ENCODE measurements around the gene HIPK2.

Gene HIPK2

GRCh38 chr7:139603282-139603681 is 174.5 kb downstream of the HIPK2 start:
- no peak for TF ChIP-seq EZH2 (IDR thresholded peaks at IDR 0.05; ENCODE audit: borderline replicate concordance, low read depth, low read length, severe bottlenecking)
- TF ChIP-seq, protein P1, sequence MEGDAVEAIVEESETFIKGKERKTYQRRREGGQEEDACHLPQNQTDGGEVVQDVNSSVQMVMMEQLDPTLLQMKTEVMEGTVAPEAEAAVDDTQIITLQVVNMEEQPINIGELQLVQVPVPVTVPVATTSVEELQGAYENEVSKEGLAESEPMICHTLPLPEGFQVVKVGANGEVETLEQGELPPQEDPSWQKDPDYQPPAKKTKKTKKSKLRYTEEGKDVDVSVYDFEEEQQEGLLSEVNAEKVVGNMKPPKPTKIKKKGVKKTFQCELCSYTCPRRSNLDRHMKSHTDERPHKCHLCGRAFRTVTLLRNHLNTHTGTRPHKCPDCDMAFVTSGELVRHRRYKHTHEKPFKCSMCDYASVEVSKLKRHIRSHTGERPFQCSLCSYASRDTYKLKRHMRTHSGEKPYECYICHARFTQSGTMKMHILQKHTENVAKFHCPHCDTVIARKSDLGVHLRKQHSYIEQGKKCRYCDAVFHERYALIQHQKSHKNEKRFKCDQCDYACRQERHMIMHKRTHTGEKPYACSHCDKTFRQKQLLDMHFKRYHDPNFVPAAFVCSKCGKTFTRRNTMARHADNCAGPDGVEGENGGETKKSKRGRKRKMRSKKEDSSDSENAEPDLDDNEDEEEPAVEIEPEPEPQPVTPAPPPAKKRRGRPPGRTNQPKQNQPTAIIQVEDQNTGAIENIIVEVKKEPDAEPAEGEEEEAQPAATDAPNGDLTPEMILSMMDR (IDR thresholded peaks at IDR 0.05; ENCODE audit: borderline replicate concordance, extremely low read depth, low read length, poor library complexity, severe bottlenecking): no peak
- no peak overlapping the region for H3K9ac ChIP-seq (ENCODE audit: low read depth, low read length)
- no peak overlapping the region for H3K27ac ChIP-seq (ENCODE audit: low read length)
- H3K79me2 ChIP-seq (ENCODE audit: insufficient read depth, low read length): no peaks in the 10 kb centered on the region
- no peaks in the 10 kb centered on the region for H3K4me1 ChIP-seq (ENCODE audit: insufficient read depth, low read length)
- H4K20me1 ChIP-seq (ENCODE audit: insufficient read depth, low read length): no peaks in the 10 kb centered on the region
- no peaks in the 10 kb centered on the region for H3K27me3 ChIP-seq (ENCODE audit: insufficient read depth, low read length, poor library complexity)
- H3K9me3 ChIP-seq (ENCODE audit: insufficient read depth, low read length, severe bottlenecking): no peaks in the 10 kb centered on the region
- DNase-seq (no peak), ATAC-seq (ENCODE audit: insufficient read depth, low read depth) (no peak)
- peaks cover 15% of the 10 kb centered on the region for H3K36me3 ChIP-seq (ENCODE audit: insufficient read depth, low read length)
- no peak overlapping the region for H3K4me3 ChIP-seq (ENCODE audit: low read depth in 1 of 2, low read length in 2 of 2)
- H2AFZ ChIP-seq (ENCODE audit: low read depth, low read length): no peak overlapping the region
- no peak overlapping the region for H3K4me2 ChIP-seq (ENCODE audit: insufficient read depth, low read length)

GRCh38 chr7:139602143-139602722 is 175.6 kb downstream of the HIPK2 start:
- Histone ChIP-seq H3K4me2 (ENCODE audit: insufficient read depth, low read length) (no peak overlapping the region), H3K4me1 (ENCODE audit: insufficient read depth, low read length) (no peaks in the 10 kb centered on the region), H2AFZ (ENCODE audit: low read depth, low read length) (no peak overlapping the region), H3K79me2 (ENCODE audit: insufficient read depth, low read length) (no peaks in the 10 kb centered on the region), H3K36me3 (ENCODE audit: insufficient read depth, low read length) (peaks cover 15% of the 10 kb centered on the region), H3K27me3 (ENCODE audit: insufficient read depth, low read length, poor library complexity) (no peaks in the 10 kb centered on the region), H3K27ac (ENCODE audit: low read length) (no peak overlapping the region), H3K9me3 (ENCODE audit: insufficient read depth, low read length, severe bottlenecking) (no peaks in the 10 kb centered on the region), H3K4me3 (ENCODE audit: low read depth in 1 of 2, low read length in 2 of 2) (no peak overlapping the region), H3K9ac (ENCODE audit: low read depth, low read length) (no peak overlapping the region), H4K20me1 (ENCODE audit: insufficient read depth, low read length) (no peaks in the 10 kb centered on the region)
- TF ChIP-seq, protein P1 (IDR thresholded peaks at IDR 0.05; ENCODE audit: borderline replicate concordance, extremely low read depth, low read length, poor library complexity, severe bottlenecking): peak; percentile 80
- TF ChIP-seq EZH2 (IDR thresholded peaks at IDR 0.05; ENCODE audit: borderline replicate concordance, low read depth, low read length, severe bottlenecking): no peak
- DNase-seq (no peak), ATAC-seq (ENCODE audit: insufficient read depth, low read depth) (peak; percentile 95)

- H3K9ac ChIP-seq (ENCODE audit: low read depth, low read length): no peak overlapping the region
- ATAC-seq (ENCODE audit: insufficient read depth, low read depth) (no peak), DNase-seq (no peak)
- no peak overlapping the region for H3K4me2 ChIP-seq (ENCODE audit: insufficient read depth, low read length)
- H2AFZ ChIP-seq (ENCODE audit: low read depth, low read length): no peak overlapping the region
- no peaks in the 10 kb centered on the region for H3K9me3 ChIP-seq (ENCODE audit: insufficient read depth, low read length, severe bottlenecking)
- no peak overlapping the region for H3K27ac ChIP-seq (ENCODE audit: low read length)
- no peak overlapping the region for H3K4me3 ChIP-seq (ENCODE audit: low read depth in 1 of 2, low read length in 2 of 2)
- no peaks in the 10 kb centered on the region for H3K79me2 ChIP-seq (ENCODE audit: insufficient read depth, low read length)
- no peaks in the 10 kb centered on the region for H3K27me3 ChIP-seq (ENCODE audit: insufficient read depth, low read length, poor library complexity)
- no peak for TF ChIP-seq EZH2 (IDR thresholded peaks at IDR 0.05; ENCODE audit: borderline replicate concordance, low read depth, low read length, severe bottlenecking)
- TF ChIP-seq, protein P1 (IDR thresholded peaks at IDR 0.05; ENCODE audit: borderline replicate concordance, extremely low read depth, low read length, poor library complexity, severe bottlenecking): no peak
- no peaks in the 10 kb centered on the region for H4K20me1 ChIP-seq (ENCODE audit: insufficient read depth, low read length)
- H3K4me1 ChIP-seq (ENCODE audit: insufficient read depth, low read length): no peaks in the 10 kb centered on the region
- peaks cover 22% of the 10 kb centered on the region for H3K36me3 ChIP-seq (ENCODE audit: insufficient read depth, low read length)
Measured at GRCh38 chr7:139601176-139601575, 176.6 kb downstream of the HIPK2 start.

Data from DND-41 (cell line).